ENCODE measurements around the gene DHRS12.

Gene DHRS12

DNA sequence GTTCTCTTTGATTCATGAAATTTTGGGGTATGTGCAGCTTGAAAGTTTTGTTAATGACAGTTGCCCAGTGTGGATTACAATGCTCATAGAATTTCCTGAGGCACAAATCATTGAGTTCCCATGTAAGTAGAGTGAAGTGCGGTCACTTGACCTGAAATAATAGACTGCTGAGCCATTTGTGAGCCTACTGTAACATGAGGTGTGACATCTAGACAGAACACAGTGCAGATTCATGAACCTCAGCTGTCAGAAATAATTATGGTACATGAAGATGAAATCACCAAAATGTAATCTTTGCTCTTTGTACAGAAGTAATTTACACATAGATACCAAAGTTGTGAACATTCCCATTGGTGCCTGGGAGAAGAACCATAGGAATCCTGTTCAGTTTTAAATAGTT, 84.6 kb downstream of the DHRS12 start:
- no peak for DNase-seq
